IMR-90 (cell line): ENCODE measurements around the gene RNF31. TPM values are rescaled to one million over a fixed set of nuclear protein-coding genes. Genes with fewer than 3 reads are reported as not detected.

Experiments
- ATAC-seq: fragments of 200-7000 bp; cut with Tn5 transposase; 2 replicates; pipeline ENCODE4 v1.9.1; 2020; ENCODE audit warnings: low read depth, mild to moderate bottlenecking, moderate library complexity
- BruUV-seq: library from RNA; stranded (reverse); fragments of 400-500 nt; replicated peaks from 2 replicates; lab custom pipeline; 2021; lab: Mats Ljungman, UMichigan
- CTCF ChIA-PET: fragments of 300-600 bp; formaldehyde crosslinking; extraction: SDS; loops from one replicate; lab custom pipeline; 2021; ENCODE audit warnings: antibody characterized with exemption; lab: Yijun Ruan, JAX
- POLR2A ChIA-PET: fragments of 300-600 bp; sonication (Branson Sonifier 250); formaldehyde crosslinking; loops from one replicate; lab custom pipeline; 2022; ENCODE audit warnings: antibody characterized with exemption; ENCODE audit not compliant: unreplicated experiment; lab: Charles Lee
- DNase-seq: peaks from one replicate; pipeline ENCODE4 v3.0.0; 2013
- H2AFZ ChIP-seq: replicated peaks from 2 replicates; pipeline ENCODE3; 2013; ENCODE audit warnings: low read length, mild to moderate bottlenecking; ENCODE audit not compliant: poor library complexity
- H2AK5ac ChIP-seq: 2 replicates; pipeline ENCODE4 v1.6.1; 2013; ENCODE audit warnings: low read depth, low read length, inconsistent platforms
- H2AK9ac ChIP-seq: replicated peaks from 2 replicates; pipeline ENCODE3; 2013; ENCODE audit warnings: mild to moderate bottlenecking, low read depth, low read length, moderate library complexity; ENCODE audit not compliant: poor library complexity
- H2BK120ac ChIP-seq: 2 replicates; pipeline ENCODE4 v1.6.1; 2013; ENCODE audit warnings: low read depth, low read length, inconsistent platforms
- H2BK15ac ChIP-seq: 3 replicates; pipeline ENCODE4 v1.6.1; 2013; ENCODE audit warnings: low read depth, low read length, inconsistent platforms
- H2BK20ac ChIP-seq: 2 replicates; pipeline ENCODE4 v1.6.1; 2013; ENCODE audit warnings: low read depth, mild to moderate bottlenecking, inconsistent platforms, low read length, moderate library complexity
- H2BK5ac ChIP-seq: 2 replicates; pipeline ENCODE4 v1.6.1; 2013; ENCODE audit warnings: mild to moderate bottlenecking, low read depth, low read length, inconsistent platforms; ENCODE audit not compliant: poor library complexity, severe bottlenecking
- H3K14ac ChIP-seq: replicated peaks from 2 replicates; pipeline ENCODE4 v1.6.1; 2013; ENCODE audit warnings: low read depth, low read length, inconsistent platforms
- H3K18ac ChIP-seq: 2 replicates; pipeline ENCODE4 v1.6.1; 2013; ENCODE audit warnings: low read depth, low read length, control low read depth
- H3K23ac ChIP-seq: 2 replicates; pipeline ENCODE4 v1.6.1; 2013; ENCODE audit warnings: low read depth, low read length, inconsistent platforms
- H3K27ac ChIP-seq: 2 replicates; pipeline ENCODE4 v1.5.1; 2013; ENCODE audit warnings: mild to moderate bottlenecking, control low read depth, low read length; ENCODE audit not compliant: insufficient read depth
- H3K27me3 ChIP-seq: 2 replicates; pipeline ENCODE4 v1.6.1; 2013; ENCODE audit warnings: low read length; ENCODE audit not compliant: control insufficient read depth, insufficient read depth
- H3K36me3 ChIP-seq: 2 replicates; pipeline ENCODE4 v1.6.1; 2013; ENCODE audit warnings: low read length, mixed read lengths; ENCODE audit not compliant: control insufficient read depth, insufficient read depth
- H3K4ac ChIP-seq: 2 replicates; pipeline ENCODE4 v1.6.1; 2013; ENCODE audit warnings: low read depth, low read length, inconsistent platforms
- H3K4me1 ChIP-seq: 2 replicates; pipeline ENCODE4 v1.6.1; 2013; ENCODE audit warnings: low read length, mixed read lengths; ENCODE audit not compliant: control insufficient read depth, insufficient read depth
- H3K4me2 ChIP-seq: 2 replicates; pipeline ENCODE4 v1.6.1; 2013; ENCODE audit warnings: low read depth, mild to moderate bottlenecking, control low read depth, low read length, moderate library complexity
- H3K4me3 ChIP-seq: 2 replicates; pipeline ENCODE4 v1.5.1; 2013; ENCODE audit warnings: low read depth, mild to moderate bottlenecking, control low read depth, low read length, moderate library complexity; ENCODE audit not compliant: insufficient read depth
- H3K56ac ChIP-seq: 2 replicates; pipeline ENCODE4 v1.6.1; 2013; ENCODE audit warnings: low read length, inconsistent platforms; ENCODE audit not compliant: insufficient read depth; ENCODE audit errors: extremely low read depth
- H3K79me1 ChIP-seq, 2 experiments: 2 replicates each; pipeline ENCODE4 v1.6.1; 2013; ENCODE audit warnings: low read length in 2 of 2, inconsistent platforms in 1 of 2, low read depth in 1 of 2
- H3K9ac ChIP-seq: 2 replicates; pipeline ENCODE4 v1.6.1; 2013; ENCODE audit warnings: low read depth, low read length, control low read depth
- H3K9me1 ChIP-seq: 2 replicates; pipeline ENCODE4 v1.6.1; 2013; ENCODE audit warnings: low read length, inconsistent platforms; ENCODE audit not compliant: insufficient read depth
- H3K9me3 ChIP-seq: 2 replicates; pipeline ENCODE4 v1.6.1; 2013; ENCODE audit warnings: low read length; ENCODE audit not compliant: control insufficient read depth, insufficient read depth
- H4K20me1 ChIP-seq: 2 replicates; pipeline ENCODE4 v1.6.1; 2013; ENCODE audit warnings: low read length, inconsistent platforms; ENCODE audit not compliant: insufficient read depth
- H4K5ac ChIP-seq: 2 replicates; pipeline ENCODE4 v1.6.1; 2013; ENCODE audit warnings: mild to moderate bottlenecking, low read depth, low read length, control low read depth
- H4K8ac ChIP-seq, 2 experiments: 2 replicates each; pipeline ENCODE4 v1.6.1; 2013; ENCODE audit warnings: low read depth in 2 of 2, low read length in 2 of 2, control low read depth in 1 of 2, inconsistent platforms in 1 of 2
- H4K91ac ChIP-seq: 2 replicates; pipeline ENCODE4 v1.6.1; 2013; ENCODE audit warnings: low read depth, low read length, inconsistent platforms; ENCODE audit not compliant: insufficient read depth
- FOS ChIP-seq: fragments of 150-350 bp; IDR thresholded peaks from 2 replicates; pipeline ENCODE4 v1.6.1; 2016; ENCODE audit warnings: low read depth, low read length
- MXI1 ChIP-seq: IDR thresholded peaks from 2 replicates; pipeline ENCODE4 v1.6.1; 2012; ENCODE audit warnings: low read depth, mild to moderate bottlenecking, low read length, moderate library complexity, borderline replicate concordance
- POLR2A ChIP-seq: IDR thresholded peaks from 2 replicates; pipeline ENCODE4 v1.6.1; 2012; ENCODE audit warnings: mild to moderate bottlenecking, low read depth, low read length
- SMC3 ChIP-seq: fragments of 150-350 bp; IDR thresholded peaks from 2 replicates; pipeline ENCODE4 v1.6.1; 2016; ENCODE audit warnings: low read depth, mild to moderate bottlenecking, antibody characterized with exemption, low read length, moderate library complexity
- WGBS, 2 experiments: methylation state at CpG; one replicate each; pipeline versions ENCODE4 v1.1.5 to v1.1.7; 2013; ENCODE audit warnings: missing lambda C conversion rate in 2 of 2; ENCODE audit not compliant: insufficient read length in 1 of 2; ENCODE audit errors: extremely low coverage in 2 of 2; 5-methylcytosine and 5-hydroxymethylcytosine counted together
- dilution Hi-C: fragments of 300-500 bp; cut with HindIII; formaldehyde crosslinking; loops from one replicate; pipeline ENCODE4 v1.14.3; 2018; ENCODE audit warnings: low sequenced_read_pairs; ENCODE audit not compliant: unreplicated experiment
- in situ Hi-C: fragments of 300-500 bp; cut with MboI; formaldehyde crosslinking; loops from 3 replicates; pipeline ENCODE4 v1.14.3; 2019; ENCODE audit warnings: low sequenced_read_pairs, inconsistent platforms, mixed read lengths
- intact Hi-C: fragments of 100-400 bp; cut with micrococcal nuclease; formaldehyde crosslinking; loops from 2 replicates; pipeline ENCODE4 v1.10.0; 2022
- microRNA-seq, 2 experiments: library from miRNA; stranded (forward) in 1 of 2; unstranded in 1 of 2; fragments of 10-50 nt in 1 of 2; fragments of <30 nt in 1 of 2; gene quantifications in 1 of 2; microRNA quantifications in 1 of 2; one replicate each; pipeline versions ENCODE3 to v1.1.0; 2013 to 2020; ENCODE audit not compliant: insufficient read depth in 1 of 2, insufficient read length in 1 of 2, unreplicated experiment in 1 of 2
- polyA plus RNA-seq, 3 experiments: library from polyadenylated mRNA; depleted of rRNA; stranded (reverse); fragments of >200 nt; gene quantifications; 2 replicates each; pipeline ENCODE4 v1.2.3, GENCODE V29; 2012; ENCODE audit warnings: low replicate concordance in 1 of 3
- small RNA-seq, 5 experiments: library from RNA; depleted of rRNA; stranded (forward); fragments of <200 nt; gene quantifications; one replicate each; pipeline ENCODE3, GENCODE V24; 2012
- total RNA-seq: library from RNA; depleted of rRNA; stranded (reverse); fragments of >200 nt; gene quantifications from 2 replicates; pipeline ENCODE4 v1.2.3, GENCODE V29; 2012; rRNA removed

The RNF31 gene
- total and polyA plus RNA-seq, 2 of the 4 experiments (the other 2 are of a cell fraction), result 31.6 to 37.5 TPM

DNA sequence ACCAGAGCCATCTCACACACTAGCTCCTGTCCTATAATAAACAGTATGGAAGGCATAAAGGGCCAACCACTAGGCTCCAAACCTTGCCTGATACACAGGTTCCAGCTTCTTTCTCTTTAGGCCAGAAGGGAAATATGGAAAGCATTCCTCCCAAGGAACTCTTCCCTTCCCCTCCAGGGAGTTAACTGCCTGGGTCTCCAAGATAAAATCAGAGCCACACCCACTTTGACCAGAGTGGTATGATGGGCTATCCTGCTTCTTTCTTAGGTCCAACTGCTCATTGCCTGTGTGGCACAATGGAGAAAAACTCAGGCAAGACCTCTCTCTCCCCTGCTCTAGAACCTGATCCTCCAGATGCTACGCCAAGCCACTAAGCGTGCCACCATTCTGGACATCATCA, 60.3 kb downstream of the RNF31 start:
- BruUV-seq, result no TSS peak
- no peak overlapping the region for H3K27ac ChIP-seq
- H3K9me3 ChIP-seq, result no peaks in the 10 kb centered on the region
- H3K14ac ChIP-seq, result no peak overlapping the region
- no peak overlapping the region for H2BK15ac ChIP-seq
- dilution Hi-C loops, result no loop called here
- H2BK120ac ChIP-seq, result no peak overlapping the region
- H3K18ac ChIP-seq, result no peak overlapping the region
- in situ Hi-C loops, result no loop called here
- no peak for DNase-seq
- no peaks in the 10 kb centered on the region for H3K27me3 ChIP-seq
- H3K4me3 ChIP-seq, result no peak overlapping the region
- no peak for ATAC-seq
- H4K20me1 ChIP-seq, result no peaks in the 10 kb centered on the region; the same call in 1 of the 2 replicates
- H2AK9ac ChIP-seq, result no peak overlapping the region
- no peak overlapping the region for H2BK20ac ChIP-seq
- CTCF ChIA-PET, result no interaction called here
- intact Hi-C loops, result no loop called here
- no peak overlapping the region for H4K5ac ChIP-seq
- no peak overlapping the region for H3K4ac ChIP-seq
- no peak overlapping the region for H3K56ac ChIP-seq
- H3K9me1 ChIP-seq, result peaks cover 11% of the 10 kb centered on the region; the same call in 1 of the 2 replicates
- no peak overlapping the region for H3K4me2 ChIP-seq
- H3K36me3 ChIP-seq, result peaks cover 47% of the 10 kb centered on the region
- POLR2A ChIA-PET, result no interaction called here
- no peak overlapping the region for H3K23ac ChIP-seq
- H2AFZ ChIP-seq, result no peak overlapping the region
- H2BK5ac ChIP-seq, result no peak overlapping the region
- WGBS, 2 experiments, result no CpG with 5 or more reads among the region's 2 CpGs
- H2AK5ac ChIP-seq, result no peak overlapping the region
- peaks cover 13 to 54% of the 10 kb centered on the region in 2 experiments for H3K79me1 ChIP-seq
- H4K8ac ChIP-seq, result no peak overlapping the region
- TF ChIP-seq FOS, result no peak
- TF ChIP-seq POLR2A, result no peak
- no peak for TF ChIP-seq MXI1
- no peak for TF ChIP-seq SMC3
- no peak overlapping the region for H3K9ac ChIP-seq
- H4K91ac ChIP-seq, result no peak overlapping the region
- no peaks in the 10 kb centered on the region for H3K4me1 ChIP-seq

Small RNA genes within 50 kb of the gene (microRNA-seq; reads per million reads assigned to microRNA genes)
- not detected for gene AL136295.4 (ENCODE audit: insufficient read depth, insufficient read length)
- gene CHMP4A (ENCODE audit: insufficient read depth, insufficient read length), result not detected
- not detected for gene IPO4 (ENCODE audit: insufficient read depth, insufficient read length)
- not detected for gene IRF9 (ENCODE audit: insufficient read depth, insufficient read length)
- not detected for gene MIR7703 (ENCODE audit: unreplicated experiment)
- not detected for gene RNA5SP383 (ENCODE audit: insufficient read depth, insufficient read length)

Small RNA genes within 50 kb of the gene (small RNA-seq; reads per million reads assigned to genes)
- 0 to 0.41 (median 0) reads per million in 5 experiments for gene AL136295.4
- 0 to 0.04 (median 0) reads per million in 5 experiments for gene CHMP4A
- gene IPO4, result 0 to 0.04 (median 0) reads per million in 5 experiments
- 0 to 0.14 (median 0) reads per million in 5 experiments for gene IRF9
- 0 to 25.3 (median 1.1) reads per million in 5 experiments for gene RNA5SP383

Other genes with a start within 250 kb of the RNF31 start
Only the 30 nearest of the 31 such genes appear.
- gene DHRS4, start 193.7 kb upstream of the RNF31 start, total RNA-seq, result 43.2 and 48.9 TPM in 2 replicates
- 48.6 and 51.8 TPM in 2 replicates for gene DHRS4, start 193.7 kb upstream of the RNF31 start, polyA plus RNA-seq (2012; rRNA removed)
- 11.1 and 12.5 TPM in 2 replicates for gene DHRS4L2, start 158.6 kb upstream of the RNF31 start, total RNA-seq
- gene DHRS4L2, start 158.6 kb upstream of the RNF31 start, polyA plus RNA-seq (2012; rRNA removed), result 17.3 and 19.6 TPM in 2 replicates
- gene CARMIL3, start 95.5 kb upstream of the RNF31 start, total RNA-seq, result under 0.01 TPM in 1 of 2 replicates, not detected in the other
- 0.03 TPM in 1 of 2 replicates, not detected in the other for gene CARMIL3, start 95.5 kb upstream of the RNF31 start, polyA plus RNA-seq (2012; rRNA removed)
- gene CPNE6, start 75.9 kb upstream of the RNF31 start, total RNA-seq, result not detected in 2 replicates
- not detected in 2 replicates for gene CPNE6, start 75.9 kb upstream of the RNF31 start, polyA plus RNA-seq (2012; rRNA removed)
- 11.1 and 13.4 TPM in 2 replicates for gene PCK2, start 53.2 kb upstream of the RNF31 start, total RNA-seq
- gene PCK2, start 53.2 kb upstream of the RNF31 start, polyA plus RNA-seq (2012; rRNA removed), result 23.9 and 29.4 TPM in 2 replicates
- 46.7 and 52.0 TPM in 2 replicates for gene DCAF11, start 32.7 kb upstream of the RNF31 start, total RNA-seq
- 19.0 and 21.0 TPM in 2 replicates for gene DCAF11, start 32.7 kb upstream of the RNF31 start, polyA plus RNA-seq (2012; rRNA removed)
- 0.18 and 0.28 TPM in 2 replicates for gene NRL, start 32.5 kb upstream of the RNF31 start, total RNA-seq
- 0.70 and 0.85 TPM in 2 replicates for gene NRL, start 32.5 kb upstream of the RNF31 start, polyA plus RNA-seq (2012; rRNA removed)
- not detected in 2 replicates for gene FITM1, start 16.8 kb upstream of the RNF31 start, total RNA-seq
- not detected in 2 replicates for gene FITM1, start 16.8 kb upstream of the RNF31 start, polyA plus RNA-seq (2012; rRNA removed)
- 42.8 and 55.3 TPM in 2 replicates for gene PSME1, start 11.3 kb upstream of the RNF31 start, total RNA-seq
- gene PSME1, start 11.3 kb upstream of the RNF31 start, polyA plus RNA-seq (2012; rRNA removed), result 97.9 and 106 TPM in 2 replicates
- 15.0 and 15.1 TPM in 2 replicates for gene EMC9, start 5.9 kb upstream of the RNF31 start, total RNA-seq
- gene EMC9, start 5.9 kb upstream of the RNF31 start, polyA plus RNA-seq (2012; rRNA removed), result 19.2 and 21.6 TPM in 2 replicates
- 92.2 and 104 TPM in 2 replicates for gene PSME2, start 888 bp upstream of the RNF31 start, total RNA-seq
- gene PSME2, start 888 bp upstream of the RNF31 start, polyA plus RNA-seq (2012; rRNA removed), result 141 and 171 TPM in 2 replicates
- gene IRF9, start 13.8 kb downstream of the RNF31 start, total RNA-seq, result 29.7 and 34.6 TPM in 2 replicates
- 23.2 and 25.6 TPM in 2 replicates for gene IRF9, start 13.8 kb downstream of the RNF31 start, polyA plus RNA-seq (2012; rRNA removed)
- 0.36 and 0.56 TPM in 2 replicates for gene REC8, start 24.6 kb downstream of the RNF31 start, total RNA-seq
- 3.5 and 3.6 TPM in 2 replicates for gene REC8, start 24.6 kb downstream of the RNF31 start, polyA plus RNA-seq (2012; rRNA removed)
- 36.7 and 37.6 TPM in 2 replicates for gene IPO4, start 41.3 kb downstream of the RNF31 start, total RNA-seq
- 39.4 and 39.9 TPM in 2 replicates for gene IPO4, start 41.3 kb downstream of the RNF31 start, polyA plus RNA-seq (2012; rRNA removed)
- 51.9 and 65.6 TPM in 2 replicates for gene TM9SF1, start 47.9 kb downstream of the RNF31 start, total RNA-seq
- 40.4 and 40.9 TPM in 2 replicates for gene TM9SF1, start 47.9 kb downstream of the RNF31 start, polyA plus RNA-seq (2012; rRNA removed)
- under 0.01 TPM in 1 of 2 replicates, not detected in the other for gene TSSK4, start 58.2 kb downstream of the RNF31 start, total RNA-seq
- 0.07 TPM in 1 of 2 replicates, not detected in the other for gene TSSK4, start 58.2 kb downstream of the RNF31 start, polyA plus RNA-seq (2012; rRNA removed)
- gene CHMP4A, start 66.0 kb downstream of the RNF31 start, total RNA-seq, result 22.0 and 31.7 TPM in 2 replicates
- gene CHMP4A, start 66.0 kb downstream of the RNF31 start, polyA plus RNA-seq (2012; rRNA removed), result 63.8 and 66.4 TPM in 2 replicates
- gene MDP1, start 68.6 kb downstream of the RNF31 start, total RNA-seq, result 15.1 and 16.7 TPM in 2 replicates
- gene MDP1, start 68.6 kb downstream of the RNF31 start, polyA plus RNA-seq (2012; rRNA removed), result 16.7 and 17.8 TPM in 2 replicates
- 167 and 224 TPM in 2 replicates for gene NEDD8, start 84.9 kb downstream of the RNF31 start, total RNA-seq
- gene NEDD8, start 84.9 kb downstream of the RNF31 start, polyA plus RNA-seq (2012; rRNA removed), result 375 and 393 TPM in 2 replicates
- gene GMPR2, start 85.4 kb downstream of the RNF31 start, total RNA-seq, result 56.1 and 92.5 TPM in 2 replicates
- gene GMPR2, start 85.4 kb downstream of the RNF31 start, polyA plus RNA-seq (2012; rRNA removed), result 63.7 and 65.7 TPM in 2 replicates
- 21.1 and 26.9 TPM in 2 replicates for gene TINF2, start 95.1 kb downstream of the RNF31 start, total RNA-seq
- gene TINF2, start 95.1 kb downstream of the RNF31 start, polyA plus RNA-seq (2012; rRNA removed), result 30.0 and 33.0 TPM in 2 replicates
- gene TGM1, start 115.7 kb downstream of the RNF31 start, total RNA-seq, result 0.56 and 0.72 TPM in 2 replicates
- 2.7 and 3.3 TPM in 2 replicates for gene TGM1, start 115.7 kb downstream of the RNF31 start, polyA plus RNA-seq (2012; rRNA removed)
- gene RABGGTA, start 124.1 kb downstream of the RNF31 start, total RNA-seq, result 25.6 and 27.2 TPM in 2 replicates
- gene RABGGTA, start 124.1 kb downstream of the RNF31 start, polyA plus RNA-seq (2012; rRNA removed), result 55.6 and 64.0 TPM in 2 replicates
- gene DHRS1, start 152.3 kb downstream of the RNF31 start, total RNA-seq, result 13.1 and 15.8 TPM in 2 replicates
- gene DHRS1, start 152.3 kb downstream of the RNF31 start, polyA plus RNA-seq (2012; rRNA removed), result 34.7 and 38.6 TPM in 2 replicates
- gene NOP9, start 152.4 kb downstream of the RNF31 start, total RNA-seq, result 22.5 and 25.8 TPM in 2 replicates
- gene NOP9, start 152.4 kb downstream of the RNF31 start, polyA plus RNA-seq (2012; rRNA removed), result 11.7 and 11.8 TPM in 2 replicates
- gene CIDEB, start 160.5 kb downstream of the RNF31 start, total RNA-seq, result under 0.01 TPM in 2 replicates
- 0.19 TPM in 2 replicates for gene CIDEB, start 160.5 kb downstream of the RNF31 start, polyA plus RNA-seq (2012; rRNA removed)
- gene LTB4R2, start 162.6 kb downstream of the RNF31 start, total RNA-seq, result 0.56 and 0.72 TPM in 2 replicates
- gene LTB4R2, start 162.6 kb downstream of the RNF31 start, polyA plus RNA-seq (2012; rRNA removed), result 1.7 and 2.0 TPM in 2 replicates
- 0.18 and 0.28 TPM in 2 replicates for gene LTB4R, start 164.0 kb downstream of the RNF31 start, total RNA-seq
- gene LTB4R, start 164.0 kb downstream of the RNF31 start, polyA plus RNA-seq (2012; rRNA removed), result 2.3 TPM in 2 replicates
- gene ADCY4, start 187.6 kb downstream of the RNF31 start, total RNA-seq, result not detected in 2 replicates
- 0.04 TPM in 1 of 2 replicates, not detected in the other for gene ADCY4, start 187.6 kb downstream of the RNF31 start, polyA plus RNA-seq (2012; rRNA removed)
- not detected in 2 replicates for gene RIPK3, start 192.5 kb downstream of the RNF31 start, total RNA-seq
- gene RIPK3, start 192.5 kb downstream of the RNF31 start, polyA plus RNA-seq (2012; rRNA removed), result 0.09 TPM in 1 of 2 replicates, not detected in the other